Loucy (cell line): ENCODE data around the gene IL23A.

Source experiments
- CTCF ChIP-seq: fragments of 200-600 bp; sonication (generic); conservative IDR thresholded peaks from 2 replicates; pipeline ENCODE4 v1.5.1; 2014; ENCODE audit warnings: mild to moderate bottlenecking, antibody characterized with exemption, low read length
- EZH2phosphoT487 ChIP-seq: fragments of 200-600 bp; IDR thresholded peaks from 2 replicates; pipeline ENCODE4 v1.6.1; 2018; ENCODE audit warnings: antibody characterized with exemption, mild to moderate bottlenecking, moderate library complexity, borderline replicate concordance

DNA sequence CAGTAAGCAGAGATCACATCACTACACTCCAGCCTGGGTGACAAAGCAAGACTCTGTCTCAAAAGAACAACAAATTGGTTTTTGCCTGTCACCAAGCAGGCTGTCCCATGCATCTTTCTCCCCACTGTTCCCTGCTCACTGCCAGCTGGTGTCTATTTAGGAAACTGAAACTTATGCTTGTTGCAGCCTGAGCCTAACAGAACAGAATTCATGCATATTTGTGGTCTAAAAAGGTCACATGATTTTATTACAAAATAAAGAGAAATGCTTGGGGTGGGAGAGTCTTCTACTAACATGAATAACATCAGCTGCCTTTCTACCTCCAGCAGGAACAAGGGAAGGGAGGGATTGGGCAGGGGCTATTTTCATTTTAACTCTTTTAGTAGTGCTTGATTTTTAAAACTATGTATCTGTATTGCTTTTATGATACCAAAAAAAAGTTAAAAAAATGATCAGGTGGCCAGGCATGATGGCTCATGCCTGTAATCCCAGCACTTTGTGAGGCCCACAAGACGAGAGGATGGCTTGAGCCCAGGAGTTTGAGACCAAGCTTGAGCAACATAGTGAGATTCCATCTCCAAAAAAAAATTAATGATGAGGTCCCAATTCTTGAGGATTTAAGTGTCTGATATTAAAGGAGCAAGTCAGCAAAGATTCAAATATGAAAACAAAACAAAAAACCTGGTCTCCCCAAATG lies 20.3 kb downstream of the IL23A start:
- TF ChIP-seq CTCF: no peak
- TF ChIP-seq EZH2phosphoT487: no peak
